GM23248 (cell line): ENCODE measurements around the gene CDCA3. TPM values are rescaled to one million over a fixed set of nuclear protein-coding genes. Genes with fewer than 3 reads are reported as not detected.

ENCODE experiments used
- DNase-seq: peaks from one replicate; pipeline ENCODE4 v3.0.0-alpha.2; 2015
- H2AFZ ChIP-seq: fragments of 200-600 bp; sonication (generic); 2 replicates; pipeline ENCODE4 v1.6.1; 2016; ENCODE audit warnings: antibody characterized with exemption
- H3F3A ChIP-seq: fragments of 200-600 bp; sonication (generic); 2 replicates; pipeline ENCODE4 v1.6.1; 2016; ENCODE audit warnings: mild to moderate bottlenecking, antibody characterized with exemption, mixed run types; ENCODE audit not compliant: insufficient read depth
- H3K27ac ChIP-seq: fragments of 200-600 bp; sonication (generic); 2 replicates; pipeline ENCODE4 v1.5.1; 2016; ENCODE audit warnings: mild to moderate bottlenecking
- H3K27me3 ChIP-seq: fragments of 200-600 bp; sonication (generic); replicated peaks from 2 replicates; pipeline ENCODE4 v1.6.1; 2016; ENCODE audit warnings: mild to moderate bottlenecking; ENCODE audit not compliant: insufficient read depth
- H3K36me3 ChIP-seq: fragments of 200-600 bp; sonication (generic); 2 replicates; pipeline ENCODE4 v1.6.1; 2016; ENCODE audit warnings: low read depth, mild to moderate bottlenecking
- H3K4me1 ChIP-seq: fragments of 200-600 bp; sonication (generic); 2 replicates; pipeline ENCODE4 v1.6.1; 2016; ENCODE audit warnings: mild to moderate bottlenecking; ENCODE audit not compliant: insufficient read depth
- H3K4me2 ChIP-seq: fragments of 200-600 bp; sonication (generic); one replicate; pipeline ENCODE4 v1.6.1; 2016; ENCODE audit warnings: mild to moderate bottlenecking; ENCODE audit not compliant: unreplicated experiment
- H3K4me3 ChIP-seq: fragments of 200-600 bp; sonication (generic); 2 replicates; pipeline ENCODE4 v1.5.1; 2016; ENCODE audit warnings: mild to moderate bottlenecking
- H3K79me2 ChIP-seq: fragments of 200-600 bp; sonication (generic); 2 replicates; pipeline ENCODE4 v1.6.1; 2016; ENCODE audit warnings: mild to moderate bottlenecking; ENCODE audit not compliant: insufficient read depth
- H3K9ac ChIP-seq: fragments of 200-600 bp; sonication (generic); 2 replicates; pipeline ENCODE4 v1.6.1; 2016; ENCODE audit warnings: mild to moderate bottlenecking
- H3K9me2 ChIP-seq: fragments of 200-600 bp; sonication (generic); 2 replicates; pipeline ENCODE4 v1.6.1; 2016; ENCODE audit warnings: mixed run types, mild to moderate bottlenecking, moderate library complexity; ENCODE audit not compliant: insufficient read depth
- H3K9me3 ChIP-seq: fragments of 200-600 bp; sonication (generic); one replicate; pipeline ENCODE4 v1.6.1; 2017; ENCODE audit warnings: low read depth
- H4K20me1 ChIP-seq: fragments of 200-600 bp; sonication (generic); 2 replicates; pipeline ENCODE4 v1.6.0; 2016; ENCODE audit not compliant: insufficient read depth
- EZH2 ChIP-seq: fragments of 200-600 bp; sonication (generic); IDR thresholded peaks from 2 replicates; pipeline ENCODE4 v1.6.1; 2018; ENCODE audit warnings: antibody characterized with exemption, mild to moderate bottlenecking; ENCODE audit not compliant: insufficient read depth, poor library complexity, severe bottlenecking
- EZH2phosphoT487 ChIP-seq: fragments of 200-600 bp; sonication (generic); IDR thresholded peaks from 2 replicates; pipeline ENCODE4 v1.6.1; 2018; ENCODE audit warnings: antibody characterized with exemption, moderate library complexity, mild to moderate bottlenecking, low read depth; ENCODE audit not compliant: insufficient read depth
- WGBS, 2 experiments: methylation state at CpG; one replicate each; pipeline ENCODE4 v1.1.6; 2015 to 2017; ENCODE audit warnings: low lambda C conversion rate in 2 of 2, low coverage in 1 of 2; ENCODE audit errors: missing lambda C conversion rate in 2 of 2; 5-methylcytosine and 5-hydroxymethylcytosine counted together
- in situ Hi-C: fragments of 300-500 bp; cut with MboI; formaldehyde crosslinking; loops from 2 replicates; pipeline ENCODE4 v1.15.0; 2020
- polyA plus RNA-seq: library from polyadenylated mRNA; unstranded; fragments of >200 nt; fragmentation: Nextera tagmentation; extraction: Ambion mirVana; gene quantifications from 2 replicates; pipeline ENCODE4 v1.2.1, GENCODE V29; 2016
- total RNA-seq: library from RNA; depleted of rRNA; stranded (reverse); fragments of >200 nt; shearing (Covaris generic); gene quantifications from 2 replicates; pipeline ENCODE4 v1.2.3, GENCODE V29; 2014

Gene CDCA3
- total and polyA plus RNA-seq, 2 experiments from 2014 or later: 23.9 to 30.2 TPM

- H3K79me2 ChIP-seq: peaks cover 9% of the 10 kb centered on the region
- 97 to 100% methylated on average over 1 of the region's 1 CpG for WGBS, 2 experiments
- no peaks in the 10 kb centered on the region for H4K20me1 ChIP-seq
- no peak overlapping the region for H3K9ac ChIP-seq
- no peak for DNase-seq
- H3F3A ChIP-seq: no peaks in the 10 kb centered on the region; the same call in 1 of the 2 replicates
- H3K27me3 ChIP-seq: no peaks in the 10 kb centered on the region
- H3K4me2 ChIP-seq: no peak overlapping the region
- peaks cover 8% of the 10 kb centered on the region; the same call in 1 of the 2 replicates for H3K4me1 ChIP-seq
- no peak overlapping the region for H3K4me3 ChIP-seq
- in situ Hi-C loops: no loop called here
- H3K9me2 ChIP-seq: no peaks in the 10 kb centered on the region
- no peaks in the 10 kb centered on the region for H3K9me3 ChIP-seq
- no peak overlapping the region for H3K27ac ChIP-seq
- TF ChIP-seq EZH2phosphoT487: no peak
- no peak for TF ChIP-seq EZH2
- H2AFZ ChIP-seq: no peak overlapping the region
- peaks cover 12% of the 10 kb centered on the region; the same call in 1 of the 2 replicates for H3K36me3 ChIP-seq
Measured at GRCh38 chr12:6834254-6834653, 16.8 kb downstream of the CDCA3 start.

- no peaks in the 10 kb centered on the region for H4K20me1 ChIP-seq
- TF ChIP-seq EZH2phosphoT487: no peak
- no peak for TF ChIP-seq EZH2
- H3K9ac ChIP-seq: no peak overlapping the region
- H3K4me1 ChIP-seq: peaks cover 8% of the 10 kb centered on the region; the same call in 1 of the 2 replicates
- no peaks in the 10 kb centered on the region for H3K9me2 ChIP-seq
- H2AFZ ChIP-seq: no peak overlapping the region
- DNase-seq: peak; percentile 31
- H3K79me2 ChIP-seq: peaks cover 9% of the 10 kb centered on the region
- no peak overlapping the region for H3K4me2 ChIP-seq
- 84 to 90% methylated on average over 6 of the region's 6 CpGs for WGBS, 2 experiments
- peaks cover 12% of the 10 kb centered on the region; the same call in 1 of the 2 replicates for H3K36me3 ChIP-seq
- H3K27me3 ChIP-seq: no peaks in the 10 kb centered on the region
- H3K9me3 ChIP-seq: no peaks in the 10 kb centered on the region
- H3K27ac ChIP-seq: no peak overlapping the region
- in situ Hi-C loops: no loop called here
- H3K4me3 ChIP-seq: no peak overlapping the region
- no peaks in the 10 kb centered on the region; the same call in 1 of the 2 replicates for H3F3A ChIP-seq
Measured at GRCh38 chr12:6833189-6833890, 17.7 kb downstream of the CDCA3 start.

- Histone ChIP-seq H3K9me2 (no peaks in the 10 kb centered on the region), H3K27me3 (no peaks in the 10 kb centered on the region), H3K27ac (no peak overlapping the region), H3K4me1 (peaks cover 13% of the 10 kb centered on the region; the same call in 1 of the 2 replicates), H4K20me1 (no peaks in the 10 kb centered on the region), H3K9ac (no peak overlapping the region), H3K4me3 (no peak overlapping the region), H3F3A (no peaks in the 10 kb centered on the region; the same call in 1 of the 2 replicates), H3K79me2 (peaks cover 19% of the 10 kb centered on the region), H2AFZ (no peak overlapping the region), H3K36me3 (peaks cover 12% of the 10 kb centered on the region; the same call in 1 of the 2 replicates), H3K4me2 (no peak overlapping the region), H3K9me3 (no peaks in the 10 kb centered on the region)
- in situ Hi-C loops: no loop called here
- DNase-seq: no peak
- TF ChIP-seq EZH2 (no peak), EZH2phosphoT487 (no peak)
- 90 to 95% methylated on average over 4 of the region's 4 CpGs for WGBS, 2 experiments
Measured at GRCh38 chr12:6832125-6832524, 19.0 kb downstream of the CDCA3 start.

GRCh38 chr12:6831450-6831995, 19.6 kb downstream of the CDCA3 start:
- no peak overlapping the region for H2AFZ ChIP-seq
- DNase-seq: no peak
- H3K4me1 ChIP-seq: peaks cover 15% of the 10 kb centered on the region; the same call in 1 of the 2 replicates
- H3K9me3 ChIP-seq: no peaks in the 10 kb centered on the region
- H3K9me2 ChIP-seq: no peaks in the 10 kb centered on the region
- H3K27me3 ChIP-seq: no peaks in the 10 kb centered on the region
- no peak overlapping the region for H3K4me2 ChIP-seq
- no peak overlapping the region for H3K4me3 ChIP-seq
- H3K9ac ChIP-seq: no peak overlapping the region
- H3F3A ChIP-seq: no peaks in the 10 kb centered on the region; the same call in 1 of the 2 replicates
- H3K79me2 ChIP-seq: peaks cover 25% of the 10 kb centered on the region
- 87 to 91% methylated on average over 10 to 12 of the region's 12 CpGs for WGBS, 2 experiments
- H3K36me3 ChIP-seq: peaks cover 12% of the 10 kb centered on the region; the same call in 1 of the 2 replicates
- TF ChIP-seq EZH2: no peak
- no peak for TF ChIP-seq EZH2phosphoT487
- H3K27ac ChIP-seq: no peak overlapping the region
- H4K20me1 ChIP-seq: no peaks in the 10 kb centered on the region
- in situ Hi-C loops: no loop called here
